Muscle of arm (tissue), 12 donors: ENCODE data around the gene PLXDC1. TPM values are rescaled to one million over a fixed set of nuclear protein-coding genes. Genes with fewer than 3 reads are reported as not detected.

Experiments used
- DNase-seq: peaks from one replicate; pipeline ENCODE4 v3.0.0-alpha.2; 2013
- polyA plus RNA-seq, 12 donors: library from polyadenylated mRNA; unstranded; fragments of 120-200 nt; gene quantifications; one replicate each; pipeline ENCODE4 v1.2.1, GENCODE V29; 2013; ENCODE audit not compliant: insufficient read length in 12 of 12

PLXDC1 gene
- polyA plus RNA-seq, 12 donors = 4.3 to 20.4 (median 9.5) TPM; not detected in 1

DNA sequence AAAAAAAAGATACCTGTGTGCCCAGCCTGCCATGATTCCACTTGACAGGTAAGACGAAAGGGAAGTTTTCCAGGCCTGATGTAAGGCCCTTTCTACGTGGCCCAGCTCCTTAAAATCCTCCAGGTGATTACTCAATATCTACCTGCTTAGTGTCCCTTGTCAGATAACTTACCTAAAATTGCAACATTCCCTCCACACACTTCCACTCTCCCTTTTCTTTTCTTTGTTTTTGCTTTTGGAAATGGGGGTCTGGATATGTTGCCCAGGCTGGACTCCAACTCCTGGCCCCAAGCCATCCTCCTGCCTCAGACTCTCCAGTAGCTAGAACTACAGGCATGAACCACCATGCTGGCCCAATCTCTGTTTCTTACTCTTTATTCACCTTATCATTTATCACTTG, 7.2 kb upstream of the PLXDC1 start:
- no peak for DNase-seq

GRCh38 chr17:39156491-39156890, 5.1 kb upstream of the PLXDC1 start:
- DNase-seq = no peak

DNA sequence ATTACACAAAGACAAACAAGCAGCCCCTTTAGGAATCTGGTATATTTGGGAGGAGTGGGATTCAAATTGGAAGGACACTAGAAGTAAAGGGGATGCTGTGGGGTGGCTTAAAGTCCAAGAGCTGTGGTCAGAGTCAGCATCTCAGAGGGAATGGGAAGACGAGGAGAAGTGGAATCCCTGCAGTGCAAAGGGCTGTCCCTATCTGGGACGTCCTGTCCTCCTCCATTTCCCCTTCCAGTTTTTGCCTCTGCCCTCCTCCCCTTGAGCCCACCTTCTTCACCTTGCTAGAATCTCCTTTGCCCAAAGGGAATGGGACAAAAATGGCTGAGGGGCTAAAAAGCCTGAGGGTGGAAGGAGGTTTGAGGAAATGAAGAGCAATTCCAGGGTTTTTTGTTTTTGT, 4.2 kb upstream of the PLXDC1 start:
- no peak for DNase-seq

DNA sequence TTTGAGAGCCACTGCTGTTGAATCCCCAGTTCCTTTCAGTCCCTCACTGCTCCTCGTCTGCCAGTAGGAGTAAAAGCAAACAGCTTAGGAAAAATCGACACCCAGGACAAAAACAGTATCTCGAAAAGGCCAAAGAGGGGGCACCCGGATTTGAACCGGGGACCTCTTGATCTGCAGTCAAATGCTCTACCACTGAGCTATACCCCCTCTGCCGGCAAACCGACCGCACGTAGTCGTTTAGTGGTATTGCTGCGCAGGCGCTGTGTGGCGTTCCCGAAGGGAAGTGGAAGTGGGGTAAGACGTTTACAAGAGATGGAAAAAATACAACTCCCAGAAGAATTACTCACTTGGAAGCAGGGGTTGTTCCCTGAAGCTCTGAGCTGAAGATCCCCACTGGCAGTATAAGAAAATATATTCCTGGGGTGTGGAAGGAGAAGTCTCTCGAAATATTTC, 2.2 kb upstream of the PLXDC1 start:
- DNase-seq = peak; percentile 96

DNA sequence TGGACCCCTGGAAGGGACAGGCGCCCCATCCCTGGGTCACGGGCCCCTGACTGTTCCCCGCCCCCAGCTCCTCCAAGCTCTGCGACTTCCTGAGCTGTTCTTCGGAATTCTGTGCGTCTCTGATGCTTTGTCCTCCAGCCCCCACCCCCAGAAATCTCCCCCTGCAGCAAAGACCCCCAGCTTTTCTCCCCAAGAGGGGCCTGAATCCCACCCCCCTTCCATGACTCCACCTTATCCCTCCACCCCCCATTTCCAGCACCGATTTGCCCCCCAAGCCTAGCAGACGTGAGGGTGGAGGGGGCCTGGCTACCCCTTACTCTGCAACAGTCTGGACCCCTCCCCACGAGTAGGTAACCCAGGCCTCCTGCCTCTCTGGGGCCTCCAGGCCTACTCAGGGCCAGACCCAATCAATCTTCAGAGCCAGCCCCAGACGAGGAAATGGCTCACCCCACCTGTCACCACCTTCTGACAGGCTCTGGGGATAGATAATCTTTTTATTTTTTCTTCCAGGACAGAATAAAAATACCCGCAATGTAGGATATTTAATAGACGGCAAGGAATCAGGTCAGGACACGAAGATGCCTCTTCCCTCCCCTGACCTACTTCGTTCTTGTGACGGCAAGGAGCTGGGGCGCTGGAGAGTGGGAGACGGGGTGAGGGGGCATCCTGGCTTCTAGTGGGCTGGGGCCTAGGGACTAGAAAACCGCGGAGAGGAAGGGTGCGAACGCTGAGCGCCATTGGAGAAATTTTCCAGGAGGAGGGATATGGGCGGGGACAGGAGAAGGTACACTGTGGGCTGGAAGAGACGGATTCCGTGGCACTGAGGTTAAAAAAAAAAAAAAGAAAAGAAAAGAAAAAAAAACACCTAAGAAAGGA, 744 bp upstream of the PLXDC1 start:
- no peak for DNase-seq

GRCh38 chr17:39150795-39151149, 665 bp downstream of the PLXDC1 start:
- DNase-seq = no peak

- no peak for DNase-seq
Measured at GRCh38 chr17:39150104-39150634, 1.3 kb downstream of the PLXDC1 start.

DNA sequence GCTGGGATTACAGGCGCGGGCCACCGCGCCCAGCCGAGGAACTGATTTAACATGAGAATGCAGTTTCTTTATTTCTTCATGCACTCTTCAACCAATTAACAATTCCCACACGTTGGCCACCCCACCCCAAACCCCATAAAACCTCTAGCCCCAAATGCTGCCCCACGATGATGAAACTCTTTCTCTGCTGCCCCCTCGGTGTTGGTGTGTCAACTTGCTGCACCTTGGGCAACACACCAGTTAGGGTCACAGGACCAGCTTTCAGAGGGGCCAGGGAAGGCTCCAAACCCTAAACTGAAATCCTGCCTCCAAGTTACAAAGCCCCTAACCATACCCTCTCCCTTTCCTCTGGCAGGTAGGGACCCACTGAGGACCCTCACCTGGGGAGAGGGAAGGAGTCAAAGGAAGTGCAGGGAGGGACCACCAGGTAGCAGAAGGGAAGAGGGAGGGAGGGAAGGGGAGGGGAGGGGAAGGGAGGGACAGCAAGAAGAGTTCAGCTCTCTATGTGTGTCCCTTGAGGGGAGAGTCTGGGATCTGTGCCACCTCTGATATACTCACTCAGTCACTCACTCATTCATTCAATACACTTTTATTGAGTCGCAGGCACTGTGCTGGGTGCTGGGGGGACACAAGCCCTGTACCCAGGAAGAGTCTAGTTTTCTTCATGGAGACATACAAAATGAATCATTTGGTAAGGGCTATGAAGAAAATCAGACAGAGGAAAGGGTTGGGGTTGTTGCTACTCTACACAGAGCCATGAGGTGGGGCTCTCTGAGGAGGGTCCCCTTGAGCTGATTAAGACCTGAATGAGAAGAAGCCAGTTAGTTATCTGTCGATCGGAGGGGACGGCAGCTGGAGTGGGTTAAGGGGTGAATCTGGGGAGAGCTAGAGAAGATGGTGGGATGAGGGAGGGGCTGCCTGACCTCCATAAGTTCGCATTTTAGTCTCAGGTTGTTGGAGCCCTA, 3.9 kb downstream of the PLXDC1 start:
- peak; percentile 57 for DNase-seq

DNA sequence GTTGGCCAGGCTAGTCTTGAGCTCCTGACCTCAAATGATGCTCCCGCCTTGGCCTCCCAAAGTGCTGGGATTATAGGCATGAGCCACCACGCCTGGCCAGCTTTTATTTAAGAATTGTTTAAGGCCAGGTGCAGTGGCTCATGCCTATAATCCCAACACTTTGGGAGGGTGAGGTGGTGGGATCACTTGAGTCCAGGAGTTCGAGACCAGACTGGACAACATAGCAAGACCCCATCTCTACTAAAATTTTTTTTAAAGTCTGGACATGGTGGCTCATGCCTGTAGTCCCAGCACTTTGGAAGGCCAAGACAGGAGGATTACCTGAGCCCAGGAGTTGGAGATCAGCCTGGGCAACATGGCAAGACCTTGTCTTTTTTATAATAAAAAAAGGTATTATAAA, 5.2 kb downstream of the PLXDC1 start:
- no peak for DNase-seq

DNA sequence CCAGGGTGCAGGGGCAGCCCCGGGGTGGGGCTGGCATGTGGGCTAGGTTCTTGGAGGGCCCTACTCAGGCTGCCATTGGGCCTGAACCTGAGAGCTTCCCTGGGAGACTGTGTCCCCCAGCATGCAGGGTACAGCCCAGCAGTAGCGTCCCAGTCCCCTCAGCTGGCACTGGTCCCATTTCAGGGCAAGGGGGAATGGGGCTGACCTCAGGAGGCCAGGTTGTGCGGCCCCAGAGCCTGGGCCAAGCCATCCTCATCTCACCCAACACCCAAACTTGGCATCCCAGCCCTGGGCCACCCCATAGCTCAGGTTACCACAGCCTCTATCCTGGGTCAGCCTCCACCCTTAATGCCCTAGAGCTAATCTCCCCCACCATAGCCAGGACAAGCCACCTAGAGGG, 6.3 kb downstream of the PLXDC1 start:
- DNase-seq = no peak

- DNase-seq = peak; percentile 97
Measured at GRCh38 chr17:39144416-39144840, 7.0 kb downstream of the PLXDC1 start.

DNA sequence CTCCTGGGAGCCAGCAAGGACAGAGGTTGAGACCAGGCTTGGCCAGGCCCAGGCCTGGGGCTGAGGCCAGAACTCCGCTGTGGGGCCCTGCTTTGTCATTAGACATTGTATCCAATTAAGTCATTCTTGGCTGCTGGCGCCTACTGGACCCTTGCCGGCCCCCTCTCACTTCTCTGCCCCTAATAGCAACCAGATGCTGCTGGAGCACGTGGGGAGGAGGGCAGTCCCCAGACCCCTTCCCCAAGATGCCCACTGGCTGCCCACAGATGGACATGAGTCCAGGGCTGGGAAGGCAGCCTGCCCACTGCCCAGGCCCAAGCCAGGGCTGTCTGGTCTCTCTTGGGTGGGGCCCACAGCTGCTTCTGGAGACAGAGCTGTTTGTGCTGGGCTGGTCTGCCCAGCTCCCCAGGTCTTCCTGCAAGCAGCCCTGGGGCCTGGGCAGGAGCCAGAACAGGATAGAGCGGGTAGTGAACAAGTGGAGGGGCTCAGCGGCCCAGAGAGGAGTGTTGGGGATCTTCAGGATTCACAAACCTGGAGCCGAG, 7.8 kb downstream of the PLXDC1 start:
- DNase-seq = peak; percentile 87

GRCh38 chr17:39141915-39142664, 9.3 kb downstream of the PLXDC1 start:
- DNase-seq = no peak

DNA sequence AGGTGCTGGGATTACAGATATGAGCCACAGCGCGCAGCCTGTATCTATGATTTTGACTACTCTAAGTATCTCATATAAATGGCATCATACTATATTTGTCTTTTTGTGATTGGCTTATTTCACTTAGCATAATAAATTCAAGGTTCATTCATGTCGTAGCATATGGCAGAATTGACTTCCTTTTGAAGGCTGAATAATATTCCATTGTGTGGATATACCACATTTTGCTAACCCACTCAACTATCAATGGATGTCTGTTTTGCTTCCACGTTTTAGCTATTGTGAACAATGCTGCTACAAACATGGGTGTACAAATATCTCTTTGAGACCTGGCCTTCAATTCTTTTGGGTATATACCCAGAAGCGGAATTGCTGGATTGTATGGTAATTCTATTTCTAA, 10.1 kb downstream of the PLXDC1 start:
- no peak for DNase-seq

GRCh38 chr17:39139561-39139960, 11.9 kb downstream of the PLXDC1 start:
- no peak for DNase-seq

DNA sequence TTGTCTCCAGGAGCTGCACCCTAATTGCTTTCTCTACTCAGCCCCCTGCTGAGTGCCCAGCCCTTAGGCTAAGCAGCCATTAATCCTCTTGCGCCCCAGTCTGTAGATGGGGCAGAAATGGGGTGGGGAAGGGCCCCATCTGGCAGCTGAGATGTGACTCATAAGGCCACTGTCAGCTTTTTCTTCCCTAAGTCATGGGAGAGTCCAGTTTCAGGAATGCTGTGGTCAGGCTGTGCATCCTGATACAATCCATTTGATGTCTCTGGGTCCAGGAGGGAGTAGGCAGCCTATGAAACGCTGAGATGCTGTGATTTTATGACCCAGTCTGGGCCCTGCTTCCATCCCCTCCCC, 12.3 kb downstream of the PLXDC1 start:
- no peak for DNase-seq

DNA sequence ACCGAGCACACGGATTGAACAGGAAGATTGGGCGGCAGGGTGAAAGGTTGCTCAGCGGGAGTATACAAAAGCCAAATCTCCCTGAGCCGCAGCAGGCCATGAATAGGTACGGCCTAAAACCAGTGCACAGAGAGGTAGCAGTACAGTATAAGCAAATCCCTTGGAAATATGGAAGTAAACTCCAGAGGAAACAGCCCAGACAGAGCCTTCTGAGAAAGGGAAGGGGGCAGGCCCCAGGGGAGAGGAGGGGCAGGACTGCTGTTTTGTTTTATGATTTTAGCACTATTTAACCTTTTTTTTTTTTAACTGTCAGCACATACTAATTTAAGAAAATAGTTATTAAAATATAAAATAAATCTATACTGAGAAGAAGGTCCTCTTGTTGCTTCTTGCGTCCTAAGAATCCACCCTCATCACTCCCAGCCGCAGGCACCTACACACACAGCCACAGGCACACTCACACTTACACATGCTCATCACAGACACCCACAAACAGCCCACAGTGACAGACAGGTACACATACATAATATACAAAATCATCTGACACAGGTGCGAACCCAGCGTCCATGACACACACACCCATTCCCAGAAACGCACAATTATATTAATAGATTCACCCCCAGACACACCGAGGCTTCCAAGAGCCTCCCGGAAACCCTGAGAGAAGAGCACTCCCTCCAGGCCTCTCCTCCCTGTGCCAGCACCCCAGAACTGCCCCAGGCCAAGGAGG, 12.8 kb downstream of the PLXDC1 start:
- DNase-seq = no peak

GRCh38 chr17:39134878-39135277, 16.6 kb downstream of the PLXDC1 start:
- no peak for DNase-seq

DNA sequence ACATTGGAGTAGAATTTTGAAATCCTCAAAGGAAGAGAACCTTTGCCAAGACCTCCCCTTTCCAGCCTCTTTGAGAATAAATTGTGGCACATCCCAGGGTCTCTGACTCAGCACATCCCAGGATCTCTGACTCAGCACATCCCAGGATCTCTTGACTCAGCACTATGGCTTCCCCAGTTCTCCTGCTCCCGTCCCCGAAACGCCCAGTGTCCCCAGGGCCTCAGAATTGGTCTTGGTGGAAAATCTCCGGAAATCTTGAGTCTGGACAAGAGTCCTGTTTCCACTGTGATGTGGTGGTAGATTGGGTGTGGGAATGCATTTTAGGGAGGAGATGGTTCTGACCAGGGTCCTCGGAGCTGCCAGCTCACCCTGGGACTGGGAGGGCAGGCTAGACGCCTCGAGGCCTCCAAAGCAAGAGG, 19.2 kb downstream of the PLXDC1 start:
- DNase-seq = no peak

GRCh38 chr17:39131616-39132015, 19.8 kb downstream of the PLXDC1 start:
- DNase-seq = no peak

- DNase-seq = no peak
Measured at GRCh38 chr17:39130205-39130604, 21.2 kb downstream of the PLXDC1 start.
